ENCODE data around the gene AGAP1. TPM values are rescaled to one million over a fixed set of nuclear protein-coding genes. Genes with fewer than 3 reads are reported as not detected.
A peak's percentile ranks its signal among the peaks of the same experiment; 100 is the strongest.

The AGAP1 gene
- total and polyA plus RNA-seq, 9 donors = 5.7 to 32.2 (median 20.2) TPM

- DNase-seq = peak in 1 of 5 donors; percentile 2
- TF ChIP-seq POLR2A (IDR thresholded peaks at IDR 0.05) = no peak
- no peak for TF ChIP-seq EP300 (IDR thresholded peaks at IDR 0.05)
- TF ChIP-seq, protein P1, sequence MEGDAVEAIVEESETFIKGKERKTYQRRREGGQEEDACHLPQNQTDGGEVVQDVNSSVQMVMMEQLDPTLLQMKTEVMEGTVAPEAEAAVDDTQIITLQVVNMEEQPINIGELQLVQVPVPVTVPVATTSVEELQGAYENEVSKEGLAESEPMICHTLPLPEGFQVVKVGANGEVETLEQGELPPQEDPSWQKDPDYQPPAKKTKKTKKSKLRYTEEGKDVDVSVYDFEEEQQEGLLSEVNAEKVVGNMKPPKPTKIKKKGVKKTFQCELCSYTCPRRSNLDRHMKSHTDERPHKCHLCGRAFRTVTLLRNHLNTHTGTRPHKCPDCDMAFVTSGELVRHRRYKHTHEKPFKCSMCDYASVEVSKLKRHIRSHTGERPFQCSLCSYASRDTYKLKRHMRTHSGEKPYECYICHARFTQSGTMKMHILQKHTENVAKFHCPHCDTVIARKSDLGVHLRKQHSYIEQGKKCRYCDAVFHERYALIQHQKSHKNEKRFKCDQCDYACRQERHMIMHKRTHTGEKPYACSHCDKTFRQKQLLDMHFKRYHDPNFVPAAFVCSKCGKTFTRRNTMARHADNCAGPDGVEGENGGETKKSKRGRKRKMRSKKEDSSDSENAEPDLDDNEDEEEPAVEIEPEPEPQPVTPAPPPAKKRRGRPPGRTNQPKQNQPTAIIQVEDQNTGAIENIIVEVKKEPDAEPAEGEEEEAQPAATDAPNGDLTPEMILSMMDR (IDR thresholded peaks at IDR 0.05) = no peak
- peaks cover 4% of the 10 kb centered on the region for H3K4me1 ChIP-seq (ENCODE audit: insufficient read depth)
These were observed 36.9 kb downstream of the AGAP1 start for GRCh38 chr2:235530735-235531134.

DNA sequence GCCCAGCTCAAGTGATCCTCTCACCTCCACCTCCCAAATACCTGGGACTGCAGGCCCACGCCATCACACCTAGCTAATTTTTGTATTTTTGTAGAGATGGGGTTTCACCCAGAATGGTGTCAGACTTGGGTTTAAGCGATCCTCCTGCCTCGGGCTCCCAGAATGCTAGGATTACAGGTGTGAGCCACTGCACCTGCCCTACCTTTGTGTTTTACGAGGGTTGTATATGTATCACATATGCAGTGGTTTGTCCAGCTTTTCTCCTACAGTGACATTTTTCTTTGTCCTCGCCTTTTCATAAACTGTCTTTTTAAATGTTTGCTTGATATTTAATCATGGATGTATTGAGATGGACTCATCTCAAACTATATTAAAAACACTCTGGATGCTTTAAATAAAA is 38.5 kb downstream of the AGAP1 start:
- H3K36me3 ChIP-seq = no peaks in the 10 kb centered on the region
- 95 to 97% (median 97%) methylated on average over 5 of the region's 5 CpGs for WGBS, 3 donors
- intact Hi-C loops (cut with DNase I) = loop anchor here in 1 of 4 donors (5.0 kb wide), 1 partner anchor 355 kb away; no protein-coding TSS in a partner anchor
- no peak overlapping the region for H3K4me3 ChIP-seq
- no peaks in the 10 kb centered on the region for H3K27me3 ChIP-seq
- DNase-seq = peak in 1 of 5 donors; percentile 1
- no peaks in the 10 kb centered on the region for H3K9me3 ChIP-seq
- H3K4me1 ChIP-seq (ENCODE audit: insufficient read depth) = peaks cover 2% of the 10 kb centered on the region
- no peak overlapping the region for H3K27ac ChIP-seq
- TF ChIP-seq POLR2A (IDR thresholded peaks at IDR 0.05) (no peak), EP300 (IDR thresholded peaks at IDR 0.05) (no peak)
- TF ChIP-seq, protein P1 (IDR thresholded peaks at IDR 0.05) = no peak

More at GRCh38 chr2:235530735-235531134, 36.9 kb downstream of the AGAP1 start:
- H3K27me3 ChIP-seq = no peaks in the 10 kb centered on the region
- intact Hi-C loops (cut with DNase I) = loop anchor here in 1 of 4 donors (5.0 kb wide), 1 partner anchor 353 kb away; no protein-coding TSS in a partner anchor
- no peaks in the 10 kb centered on the region for H3K36me3 ChIP-seq
- no peak overlapping the region for H3K4me3 ChIP-seq
- no peak overlapping the region for H3K27ac ChIP-seq
- no peaks in the 10 kb centered on the region for H3K9me3 ChIP-seq
- WGBS, 3 donors = 84 to 93% (median 92%) methylated on average over 5 of the region's 5 CpGs

- Histone ChIP-seq H3K4me1 (ENCODE audit: insufficient read depth) (peaks cover 2% of the 10 kb centered on the region), H3K27me3 (no peaks in the 10 kb centered on the region), H3K36me3 (no peaks in the 10 kb centered on the region), H3K9me3 (no peaks in the 10 kb centered on the region), H3K27ac (no peak overlapping the region), H3K4me3 (no peak overlapping the region)
- 35 to 39% (median 39%) methylated on average over 3 of the region's 3 CpGs for WGBS, 3 donors
- no peak for DNase-seq
- TF ChIP-seq EP300 (IDR thresholded peaks at IDR 0.05) = no peak
- TF ChIP-seq POLR2A (IDR thresholded peaks at IDR 0.05) = no peak
- TF ChIP-seq, protein P1 (IDR thresholded peaks at IDR 0.05) = no peak
- intact Hi-C loops (cut with DNase I) = loop anchor here in 1 of 4 donors (5.0 kb wide), 1 partner anchor 356 kb away; no protein-coding TSS in a partner anchor
These were observed 39.4 kb downstream of the AGAP1 start for GRCh38 chr2:235533198-235533597.

DNA sequence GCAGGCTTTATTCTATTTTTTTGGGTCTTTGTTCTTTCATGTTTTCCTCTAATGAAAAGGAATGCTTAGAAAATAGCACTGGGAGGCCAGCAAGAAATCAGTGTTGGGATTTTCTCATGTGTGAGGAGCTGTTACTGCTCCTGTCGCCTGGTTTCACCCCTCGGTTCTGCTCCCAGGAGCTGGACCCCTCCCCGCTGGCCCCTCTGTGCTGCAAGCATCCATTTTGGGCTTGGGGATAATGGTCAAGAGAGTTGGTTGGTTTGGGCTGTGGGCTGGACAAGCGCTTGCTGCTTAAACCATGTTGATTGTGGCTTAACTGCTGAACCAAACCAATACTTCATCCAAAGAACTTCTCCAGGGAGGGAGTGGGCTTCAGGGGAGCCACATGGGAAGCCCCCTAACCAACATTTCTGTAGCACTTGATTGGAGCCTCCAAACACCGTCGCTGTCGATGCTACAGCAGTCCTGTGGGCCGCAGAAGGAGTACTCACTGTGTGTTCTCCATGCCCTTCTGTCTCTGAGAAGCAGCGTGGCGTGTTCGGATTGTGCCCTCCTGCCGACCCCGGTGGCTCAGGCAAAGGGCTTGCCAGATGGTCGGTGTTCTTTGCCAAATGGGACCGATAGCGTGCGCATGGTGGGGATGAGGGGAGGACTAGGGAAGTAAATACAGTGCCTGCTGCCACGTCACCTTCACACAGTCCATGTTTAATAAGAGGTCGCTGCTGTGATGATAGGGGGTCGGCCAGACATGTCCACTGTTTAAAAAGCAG is 40.0 kb downstream of the AGAP1 start:
- WGBS, 3 donors = 83 to 89% (median 88%) methylated on average over 20 of the region's 20 CpGs
- TF ChIP-seq, protein P1 (IDR thresholded peaks at IDR 0.05) = no peak
- no peak for TF ChIP-seq POLR2A (IDR thresholded peaks at IDR 0.05)

More for the DNA sequence above, 40.0 kb downstream of the AGAP1 start:
- Histone ChIP-seq H3K27ac (no peak overlapping the region), H3K4me1 (ENCODE audit: insufficient read depth) (peaks cover 2% of the 10 kb centered on the region), H3K36me3 (no peaks in the 10 kb centered on the region), H3K9me3 (no peaks in the 10 kb centered on the region), H3K4me3 (no peak overlapping the region), H3K27me3 (no peaks in the 10 kb centered on the region)
- intact Hi-C loops (cut with DNase I) = loop anchor here in 1 of 4 donors (5.0 kb wide), 1 partner anchor 356 kb away; no protein-coding TSS in a partner anchor
- DNase-seq = peak in 1 of 5 donors; percentile 15
